Activated T-helper 9 cell treated with anti-CD3 and anti-CD28 coated beads, Interleukin-2, amount 50 U/mL, for 16 hours (primary cell): ENCODE data around the gene REG1B.

Experiments used
- DNase-seq: peaks from one replicate; pipeline ENCODE4 v3.0.0-alpha.2; 2020; ENCODE audit warnings: low read depth

Gene REG1B, protein sequence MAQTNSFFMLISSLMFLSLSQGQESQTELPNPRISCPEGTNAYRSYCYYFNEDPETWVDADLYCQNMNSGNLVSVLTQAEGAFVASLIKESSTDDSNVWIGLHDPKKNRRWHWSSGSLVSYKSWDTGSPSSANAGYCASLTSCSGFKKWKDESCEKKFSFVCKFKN

DNA sequence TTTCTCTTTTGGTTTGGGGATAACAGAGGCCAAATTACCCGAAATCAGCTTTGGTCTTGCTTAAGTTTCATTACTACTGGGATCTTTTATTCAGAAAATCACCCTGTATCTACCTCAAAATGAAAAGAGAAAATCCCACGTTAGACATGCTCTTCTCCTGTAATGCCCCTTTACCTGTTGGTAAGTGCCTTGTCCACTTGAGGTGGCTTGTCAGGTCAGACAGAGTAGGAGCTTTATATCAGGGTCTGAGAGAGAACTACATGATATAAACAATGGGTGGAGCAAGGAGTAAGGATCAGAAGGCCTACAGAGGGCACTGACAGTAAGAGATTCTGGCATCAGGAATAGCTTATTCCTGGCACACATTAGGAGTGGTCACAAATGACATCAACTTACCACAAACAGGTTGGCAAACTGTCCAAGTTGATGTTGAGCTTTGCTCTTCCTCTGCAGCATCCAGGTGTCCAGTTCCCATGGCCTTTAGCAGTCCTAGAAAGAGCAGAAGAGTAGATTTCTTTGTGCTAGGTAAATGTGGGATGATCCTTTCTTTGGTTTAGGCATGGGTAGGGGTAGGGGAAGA, at the start of gene REG1B:
TSS of gene REG1B (minus strand) at position 209 of the 580 bp plus-strand sequence. CDS start 381 bp downstream, outside the sequence.
- DNase-seq: no peak

DNA sequence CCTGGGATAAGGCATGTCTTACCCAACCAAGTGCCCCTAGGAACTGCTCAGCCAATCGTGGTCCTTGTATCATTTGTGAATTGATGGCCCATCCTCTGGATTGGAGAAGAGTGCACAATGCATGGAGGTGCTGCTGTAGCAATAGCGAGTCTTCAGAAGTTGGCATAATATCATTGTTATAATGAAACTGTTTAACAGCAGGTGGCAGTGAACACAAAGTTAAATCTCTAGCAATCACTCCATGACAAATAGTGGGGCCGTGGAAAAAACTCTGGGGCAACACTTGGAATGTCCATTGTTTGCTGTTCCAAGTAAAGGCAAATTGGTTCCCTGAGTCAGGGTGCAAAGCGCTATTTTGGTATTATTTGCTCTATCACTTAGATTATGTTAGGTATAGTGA, 43.9 kb upstream of the REG1B start:
- no peak for DNase-seq

DNA sequence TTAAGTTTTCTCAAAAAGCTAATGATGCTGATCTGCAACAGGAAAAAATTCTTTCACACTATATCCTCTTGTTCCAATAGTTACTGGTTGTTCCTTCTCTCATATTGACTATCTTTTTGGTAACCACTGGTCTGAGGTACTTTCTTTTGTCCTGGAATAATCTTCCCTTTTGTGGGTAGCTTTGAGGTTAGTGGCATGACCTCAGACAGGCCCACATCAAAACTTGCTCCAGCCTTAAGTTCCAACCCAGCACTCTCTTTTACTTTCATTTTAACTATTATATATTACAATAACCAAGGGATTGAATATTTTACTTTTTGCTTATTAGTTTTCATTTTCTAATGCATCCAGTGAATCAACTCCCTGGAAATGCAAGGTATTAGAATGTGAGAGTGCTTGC, 42.0 kb upstream of the REG1B start:
- no peak for DNase-seq

- no peak for DNase-seq
Measured at GRCh38 chr2:79129260-79129659, 41.5 kb upstream of the REG1B start.

DNA sequence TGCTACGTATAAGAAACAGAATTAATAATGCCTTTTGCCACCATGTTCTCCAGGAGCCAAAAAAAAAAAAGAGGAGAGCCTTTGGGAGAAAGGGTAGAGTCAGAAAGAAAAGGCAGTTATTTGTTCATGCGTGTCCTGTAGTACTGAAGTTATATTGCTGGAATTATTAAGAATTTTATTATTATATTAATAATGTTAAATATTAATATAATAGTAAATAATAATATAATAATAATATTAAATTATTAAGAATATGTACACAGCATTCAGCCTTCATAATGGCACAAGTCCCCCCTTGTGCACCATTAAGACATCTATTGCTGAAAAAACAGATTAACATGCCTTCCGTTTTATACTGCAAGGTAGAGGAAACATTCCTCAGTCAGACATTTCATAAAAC, 40.6 kb upstream of the REG1B start:
- DNase-seq: no peak

DNA sequence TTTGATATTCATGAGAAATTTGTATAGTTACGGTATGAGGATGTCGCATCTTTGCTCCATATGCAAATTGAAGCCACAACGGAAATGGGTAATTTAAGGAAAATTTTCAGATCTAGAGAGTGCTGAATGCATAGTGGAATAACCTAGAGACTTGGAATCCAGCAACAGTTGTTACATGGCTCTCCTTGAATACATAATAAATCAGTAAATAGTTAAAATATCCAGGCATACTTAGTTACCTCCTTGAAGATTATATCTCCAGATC, 37.9 kb upstream of the REG1B start:
- DNase-seq: no peak

DNA sequence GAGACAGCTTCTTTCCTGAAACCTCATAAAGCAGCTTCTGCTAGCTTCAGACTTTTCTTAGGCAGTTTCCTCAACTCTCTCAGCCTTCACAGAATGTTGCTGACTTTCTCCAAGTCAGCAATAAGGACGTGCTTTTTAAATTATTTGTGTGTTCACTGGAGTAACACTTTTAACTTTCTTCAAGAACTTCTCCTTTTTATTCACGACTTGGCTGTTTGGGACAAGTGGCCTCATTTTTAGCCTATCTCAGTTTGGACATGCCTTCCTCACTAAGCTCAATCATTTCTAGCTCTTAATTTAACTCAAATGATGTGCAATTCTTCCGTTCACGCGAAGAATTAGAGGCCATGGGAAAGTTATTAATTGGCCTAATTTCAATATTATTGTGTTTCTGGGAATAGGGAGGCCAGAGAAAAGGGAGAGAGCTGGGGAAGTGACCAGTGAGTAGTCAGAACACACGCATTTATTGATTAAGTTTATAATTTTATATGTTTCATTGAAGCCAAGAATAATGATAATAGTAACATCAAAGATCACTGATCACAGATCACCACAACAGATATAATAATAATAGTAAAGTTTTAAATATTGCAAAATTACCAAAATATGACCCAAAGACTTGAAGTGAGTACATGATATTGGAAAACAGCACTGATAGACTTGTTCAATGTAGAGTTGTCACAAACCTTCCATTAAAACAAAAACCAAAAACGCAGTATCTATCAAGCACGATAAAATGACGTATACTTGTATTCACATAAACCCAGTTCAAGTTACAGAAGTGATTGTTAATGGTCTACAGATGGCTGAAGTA, 37.3 kb upstream of the REG1B start:
- DNase-seq: no peak

- no peak for DNase-seq
Measured at GRCh38 chr2:79122676-79123075, 34.9 kb upstream of the REG1B start.

- DNase-seq: no peak
Measured at GRCh38 chr2:79120194-79120713, 32.5 kb upstream of the REG1B start, which contains the start of gene REG1A. TSS of gene REG1A (plus strand) at chr2:79120488. CDS start at chr2:79120862, 374 bp downstream.

DNA sequence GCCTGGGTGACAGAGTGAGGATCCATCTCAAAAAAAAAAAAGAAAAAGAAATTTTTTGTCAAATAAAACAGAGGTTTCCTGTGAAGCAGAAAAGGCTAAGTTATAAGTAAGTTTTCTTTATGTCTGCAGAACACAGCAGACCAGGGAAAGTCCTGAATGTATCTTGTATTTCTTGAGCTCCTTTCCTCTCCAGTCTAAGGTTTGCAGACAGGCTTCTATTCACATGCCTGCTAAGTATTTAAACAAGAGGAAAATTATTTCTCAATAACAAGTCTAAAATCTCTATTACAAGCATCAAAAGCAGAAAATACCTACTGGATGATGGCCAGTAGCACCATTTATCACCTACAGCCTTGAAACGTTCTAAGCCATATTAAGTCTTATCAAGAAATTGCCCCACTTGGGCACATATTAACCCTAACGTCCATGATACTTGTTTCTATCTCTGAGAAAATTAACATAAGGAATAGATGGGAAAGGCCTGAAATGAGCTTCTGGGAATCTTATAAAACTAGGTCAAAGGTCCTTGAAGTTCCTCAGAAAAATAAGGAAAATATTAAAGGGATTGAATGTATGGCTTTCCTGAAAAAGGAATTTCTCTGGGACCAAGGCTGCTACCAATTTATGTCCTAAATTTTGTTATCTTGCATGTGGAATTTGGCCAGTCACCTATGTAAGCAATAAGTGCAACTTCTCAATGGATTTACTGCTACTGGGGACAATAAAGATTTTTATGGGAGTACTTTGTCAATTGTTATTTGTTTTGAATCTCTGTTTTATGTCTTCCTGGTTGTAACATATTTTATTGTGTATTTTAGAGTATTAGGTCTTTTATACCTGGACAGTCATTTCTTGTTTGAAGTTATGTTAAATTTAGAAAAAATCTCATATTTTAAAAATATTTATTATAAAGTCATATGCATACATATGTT, 29.5 kb upstream of the REG1B start:
- no peak for DNase-seq

GRCh38 chr2:79114797-79115494, 27.2 kb upstream of the REG1B start:
- no peak for DNase-seq

DNA sequence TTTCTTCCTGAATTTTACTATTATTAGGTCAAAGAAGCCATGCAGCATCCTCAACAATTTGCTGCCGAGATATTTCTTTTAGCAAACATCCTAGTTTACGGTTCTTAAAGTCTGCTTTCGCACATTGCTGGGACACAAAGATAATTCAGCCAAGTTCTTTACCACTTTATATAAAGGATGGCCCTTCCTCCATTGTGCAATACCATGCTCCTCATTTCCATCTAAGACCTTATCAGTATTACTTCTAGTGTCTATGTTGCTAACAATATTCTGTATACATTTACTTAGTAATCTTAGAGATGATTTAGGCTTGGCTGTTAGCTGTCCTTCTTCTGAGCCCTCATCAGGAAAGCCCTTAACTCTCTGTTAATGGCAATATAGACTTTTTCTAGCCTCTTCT, 24.5 kb upstream of the REG1B start:
- no peak for DNase-seq

DNA sequence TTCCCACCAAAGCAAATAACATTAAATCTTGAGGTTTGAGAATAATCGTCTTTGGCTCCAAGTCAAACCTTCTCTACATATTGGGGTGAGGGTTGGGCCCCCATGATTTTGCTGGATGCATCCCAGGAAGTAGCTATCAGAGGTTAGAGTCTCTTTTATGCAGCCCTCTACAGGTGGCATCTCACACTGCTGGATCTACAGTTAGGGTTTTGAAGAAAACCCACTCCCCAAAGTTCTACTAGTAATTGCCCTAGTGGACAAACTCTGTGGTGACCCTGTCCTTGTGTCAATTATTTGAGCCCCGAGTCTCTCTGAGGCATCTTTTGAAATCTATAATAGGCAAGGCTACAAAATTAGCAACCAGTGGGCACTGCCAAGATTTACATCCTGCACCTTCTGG, 17.5 kb upstream of the REG1B start:
- no peak for DNase-seq

DNA sequence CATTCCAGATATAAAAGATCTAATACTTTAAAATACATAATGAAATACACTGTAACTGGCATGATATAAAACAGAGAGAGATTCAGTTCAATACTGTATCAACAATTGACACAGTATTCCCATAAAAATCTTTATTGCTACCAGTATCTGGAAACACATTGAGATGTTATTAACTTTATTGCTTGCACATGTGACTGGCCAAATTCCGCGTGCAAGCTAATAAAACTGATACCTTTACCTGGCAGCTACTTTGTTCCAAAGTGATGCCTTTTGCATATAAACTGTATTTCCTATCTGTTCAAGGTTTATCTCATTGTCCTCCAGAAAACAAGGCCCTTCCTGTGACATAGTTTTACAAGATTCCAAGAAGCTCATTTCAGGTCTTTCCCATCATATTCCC, 15.4 kb upstream of the REG1B start:
- DNase-seq: no peak

DNA sequence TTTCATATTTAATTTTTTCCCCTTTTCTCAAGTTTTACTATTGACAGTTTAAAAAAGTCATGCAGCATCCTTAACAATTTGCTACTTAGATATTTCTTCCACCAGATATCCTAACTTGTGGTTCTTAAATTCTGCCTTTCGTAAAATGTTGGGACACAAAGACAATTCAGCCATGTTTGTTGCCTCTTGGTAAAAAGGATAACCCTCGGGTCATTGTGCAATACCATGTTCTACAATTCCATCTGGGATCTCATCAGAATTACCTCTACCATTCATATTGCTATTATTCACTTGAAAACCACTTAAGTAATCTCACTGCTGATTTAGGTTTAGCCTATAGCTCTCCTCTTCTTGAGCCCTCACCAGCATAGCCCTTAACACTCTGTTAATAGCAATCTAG, 13.2 kb upstream of the REG1B start:
- no peak for DNase-seq

DNA sequence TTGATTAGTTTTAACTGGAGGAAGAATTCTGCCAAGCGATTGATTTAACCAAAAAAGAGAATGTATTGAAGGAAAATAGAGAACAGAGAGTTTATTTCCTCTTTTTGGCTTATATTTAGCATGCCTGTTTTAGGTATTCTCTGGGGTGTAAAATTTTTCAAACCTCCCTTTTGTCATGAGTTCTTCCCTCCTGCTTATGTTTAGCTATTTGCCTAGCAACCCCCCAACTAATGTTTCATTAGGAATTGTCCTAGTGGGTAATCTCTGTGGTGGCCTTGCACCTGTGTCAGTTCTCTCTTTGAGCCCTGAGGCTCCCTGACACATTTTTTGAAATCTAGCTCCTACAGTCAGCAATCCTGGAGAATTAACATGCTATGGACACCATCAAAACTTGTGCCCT, 12.5 kb upstream of the REG1B start:
- no peak for DNase-seq

DNA sequence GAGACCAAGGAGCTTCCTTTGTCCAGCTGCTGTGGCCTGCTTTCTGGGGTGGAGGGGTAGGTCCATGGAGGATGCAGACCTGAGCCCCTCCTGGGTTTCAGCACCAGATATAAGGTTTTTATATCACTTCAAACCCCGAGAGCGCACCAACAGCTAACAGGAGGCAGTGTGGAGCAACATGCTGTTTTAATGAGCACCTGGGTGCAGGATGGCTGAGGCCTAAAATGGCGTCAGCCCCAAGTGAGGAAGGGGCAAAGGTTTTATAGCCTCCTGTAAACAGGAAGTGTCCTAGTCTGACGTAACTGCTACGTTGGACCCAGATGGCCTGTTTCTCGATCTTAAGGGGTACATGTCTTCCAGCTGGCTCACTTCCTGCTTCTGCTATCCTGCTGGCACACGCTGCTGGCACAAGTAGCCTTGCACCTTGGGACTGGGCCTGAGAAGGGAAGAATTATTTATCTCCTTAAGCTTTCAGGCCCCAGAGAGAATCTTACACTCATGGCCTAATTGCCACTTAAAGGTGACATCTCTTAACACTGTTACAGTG, 11.4 kb upstream of the REG1B start:
- no peak for DNase-seq

- no peak for DNase-seq
Measured at GRCh38 chr2:79097843-79098242, 10.1 kb upstream of the REG1B start.

DNA sequence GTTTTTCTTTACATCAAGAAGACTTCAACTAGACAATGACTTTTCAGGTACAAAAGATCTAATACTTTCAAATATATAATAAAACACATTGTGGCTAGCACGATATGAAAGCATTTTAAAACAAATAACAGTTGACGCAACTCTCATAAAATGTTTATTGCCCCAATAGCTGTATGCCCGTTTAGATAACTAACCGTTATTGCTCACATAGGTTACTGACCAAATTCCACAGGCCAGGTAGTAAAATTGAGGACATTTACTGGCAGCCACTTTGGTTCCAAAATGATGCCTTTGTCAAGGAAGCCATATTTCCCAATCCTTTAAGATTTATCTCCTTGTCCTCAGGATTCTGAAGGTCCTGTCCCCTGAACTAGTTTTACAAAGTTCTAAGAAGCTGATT, 2.9 kb upstream of the REG1B start:
- no peak for DNase-seq

GRCh38 chr2:79086255-79086654, 1.5 kb downstream of the REG1B start:
- no peak for DNase-seq

DNA sequence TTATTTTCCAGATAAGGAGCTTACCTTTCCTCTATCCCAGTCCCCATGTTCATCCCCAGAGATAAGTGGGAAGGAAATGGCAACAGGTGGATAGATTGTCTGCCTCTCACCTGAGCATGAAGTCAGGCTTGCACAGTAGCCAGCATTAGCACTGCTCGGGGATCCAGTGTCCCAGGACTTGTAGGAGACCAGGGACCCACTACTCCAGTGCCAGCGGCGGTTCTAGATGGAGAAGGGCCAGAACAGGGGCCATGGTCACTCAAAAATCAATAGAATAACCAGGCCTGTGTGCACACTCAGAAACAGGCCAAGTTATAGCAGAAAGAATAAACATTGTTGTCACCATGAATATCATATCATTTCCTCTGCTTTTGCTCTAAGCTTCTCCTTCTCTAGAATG, 2.4 kb downstream of the REG1B start:
- no peak for DNase-seq
